Measurements from ENCODE around the gene NPC2. TPM values are rescaled to one million over a fixed set of nuclear protein-coding genes. Genes with fewer than 3 reads are reported as not detected.

The NPC2 gene
- total RNA-seq, 4 donors from 2014 or later: 229 to 483 (median 297) TPM

DNA sequence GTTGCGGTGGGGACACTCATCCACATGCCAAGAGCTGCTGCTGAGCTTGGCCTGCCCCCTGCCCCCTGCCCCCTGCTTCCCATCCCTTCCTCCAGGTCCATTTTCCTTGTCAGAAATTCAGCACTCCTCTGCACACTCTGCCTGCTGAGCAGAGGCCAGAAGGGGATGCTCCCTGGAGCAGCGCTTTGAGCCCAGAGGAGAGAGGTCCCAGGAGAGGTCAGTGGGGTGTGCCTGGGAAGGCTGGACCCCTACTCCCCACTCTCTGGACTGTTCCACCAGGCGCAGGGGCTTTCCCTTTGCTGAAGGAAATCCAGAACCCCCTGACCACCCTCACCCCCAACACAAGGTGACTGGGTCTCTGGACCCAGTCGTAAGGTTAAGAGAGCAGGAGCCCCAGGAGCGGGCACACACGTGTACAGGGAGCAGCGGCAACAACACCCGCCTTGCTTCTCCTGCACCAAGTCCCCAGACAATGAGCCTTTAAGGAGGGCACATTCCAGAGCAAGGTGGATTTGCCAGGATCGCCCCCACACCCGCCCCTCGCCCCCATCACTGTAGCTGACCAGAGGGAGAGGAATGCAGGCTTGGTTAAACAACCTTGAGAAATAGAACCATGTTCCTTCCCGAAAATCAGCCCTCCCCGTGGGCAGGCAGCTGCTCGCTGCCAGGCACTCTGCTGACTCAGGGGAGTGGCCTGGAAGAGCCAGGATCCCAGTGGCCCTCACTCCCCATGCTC is 31.1 kb upstream of the NPC2 start:
- WGBS, 2 donors: 71 to 77% methylated on average over 14 of the region's 14 CpGs

DNA sequence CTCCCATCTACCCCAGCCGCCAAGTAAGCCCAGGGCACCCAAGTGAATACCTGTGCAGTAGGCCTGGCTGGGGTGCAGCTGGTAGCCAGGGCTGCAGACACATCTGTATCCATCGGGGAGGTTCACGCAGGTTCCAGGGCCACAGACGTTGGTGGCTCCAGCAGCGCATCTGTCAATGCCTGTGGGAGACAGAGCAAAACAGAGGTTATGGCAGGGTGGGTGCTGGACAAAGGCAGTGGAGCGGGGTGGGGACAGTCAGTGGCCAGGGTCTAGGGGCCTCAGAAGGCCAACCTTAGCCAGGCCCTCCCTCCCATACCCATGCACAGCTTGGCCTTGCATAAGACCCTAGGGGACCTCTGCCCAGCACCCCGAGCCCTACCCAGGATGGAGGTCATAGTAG is 29.6 kb upstream of the NPC2 start:
- WGBS, 2 donors: 90 to 95% methylated on average over 5 to 7 of the region's 7 CpGs
- no peak overlapping the region for H3K4me3 ChIP-seq (ENCODE audit: low read depth, poor library complexity, severe bottlenecking)
- intact Hi-C loops (cut with DNase I; ENCODE audit: low total_unique reads): no loop called here
- TF ChIP-seq, protein P1, sequence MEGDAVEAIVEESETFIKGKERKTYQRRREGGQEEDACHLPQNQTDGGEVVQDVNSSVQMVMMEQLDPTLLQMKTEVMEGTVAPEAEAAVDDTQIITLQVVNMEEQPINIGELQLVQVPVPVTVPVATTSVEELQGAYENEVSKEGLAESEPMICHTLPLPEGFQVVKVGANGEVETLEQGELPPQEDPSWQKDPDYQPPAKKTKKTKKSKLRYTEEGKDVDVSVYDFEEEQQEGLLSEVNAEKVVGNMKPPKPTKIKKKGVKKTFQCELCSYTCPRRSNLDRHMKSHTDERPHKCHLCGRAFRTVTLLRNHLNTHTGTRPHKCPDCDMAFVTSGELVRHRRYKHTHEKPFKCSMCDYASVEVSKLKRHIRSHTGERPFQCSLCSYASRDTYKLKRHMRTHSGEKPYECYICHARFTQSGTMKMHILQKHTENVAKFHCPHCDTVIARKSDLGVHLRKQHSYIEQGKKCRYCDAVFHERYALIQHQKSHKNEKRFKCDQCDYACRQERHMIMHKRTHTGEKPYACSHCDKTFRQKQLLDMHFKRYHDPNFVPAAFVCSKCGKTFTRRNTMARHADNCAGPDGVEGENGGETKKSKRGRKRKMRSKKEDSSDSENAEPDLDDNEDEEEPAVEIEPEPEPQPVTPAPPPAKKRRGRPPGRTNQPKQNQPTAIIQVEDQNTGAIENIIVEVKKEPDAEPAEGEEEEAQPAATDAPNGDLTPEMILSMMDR (IDR thresholded peaks at IDR 0.05): no peak
- TF ChIP-seq POLR2A (IDR thresholded peaks at IDR 0.05): no peak
- no peak for DNase-seq (ENCODE audit: low spot score in 2 of 2)

More for the DNA sequence above, 31.1 kb upstream of the NPC2 start:
- intact Hi-C loops (cut with DNase I; ENCODE audit: low total_unique reads): no loop called here
- no peak for DNase-seq (ENCODE audit: low spot score in 2 of 2)
- no peak overlapping the region for H3K4me3 ChIP-seq (ENCODE audit: low read depth, poor library complexity, severe bottlenecking)
- TF ChIP-seq, protein P1 (IDR thresholded peaks at IDR 0.05): no peak
- no peak for TF ChIP-seq POLR2A (IDR thresholded peaks at IDR 0.05)

DNA sequence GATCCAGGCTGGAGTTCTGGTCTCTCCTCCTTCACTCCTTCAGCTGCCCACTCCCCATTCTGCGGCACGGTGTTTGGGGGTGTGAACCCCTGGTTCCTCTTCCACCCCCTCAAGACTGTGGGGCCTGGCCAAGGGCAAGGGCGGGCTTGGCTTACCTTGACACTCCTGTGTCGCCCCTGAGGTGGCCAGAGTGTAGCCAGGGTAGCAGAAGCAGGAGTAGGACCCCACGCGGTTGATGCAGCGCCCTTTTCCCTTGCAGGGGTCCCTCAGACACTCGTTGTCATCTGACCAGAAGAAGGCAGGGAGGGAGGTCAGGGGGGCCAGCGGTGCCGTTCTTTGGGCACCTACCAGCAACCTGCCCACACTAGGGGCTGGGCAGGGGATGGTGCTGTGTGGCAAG is 28.7 kb upstream of the NPC2 start:
- no peak for DNase-seq (ENCODE audit: low spot score in 2 of 2)
- no peak overlapping the region for H3K4me3 ChIP-seq (ENCODE audit: low read depth, poor library complexity, severe bottlenecking)
- 92% methylated on average over 10 of the region's 10 CpGs for WGBS, 2 donors
- TF ChIP-seq, protein P1 (IDR thresholded peaks at IDR 0.05): no peak
- TF ChIP-seq POLR2A (IDR thresholded peaks at IDR 0.05): no peak
- intact Hi-C loops (cut with DNase I; ENCODE audit: low total_unique reads): no loop called here

DNA sequence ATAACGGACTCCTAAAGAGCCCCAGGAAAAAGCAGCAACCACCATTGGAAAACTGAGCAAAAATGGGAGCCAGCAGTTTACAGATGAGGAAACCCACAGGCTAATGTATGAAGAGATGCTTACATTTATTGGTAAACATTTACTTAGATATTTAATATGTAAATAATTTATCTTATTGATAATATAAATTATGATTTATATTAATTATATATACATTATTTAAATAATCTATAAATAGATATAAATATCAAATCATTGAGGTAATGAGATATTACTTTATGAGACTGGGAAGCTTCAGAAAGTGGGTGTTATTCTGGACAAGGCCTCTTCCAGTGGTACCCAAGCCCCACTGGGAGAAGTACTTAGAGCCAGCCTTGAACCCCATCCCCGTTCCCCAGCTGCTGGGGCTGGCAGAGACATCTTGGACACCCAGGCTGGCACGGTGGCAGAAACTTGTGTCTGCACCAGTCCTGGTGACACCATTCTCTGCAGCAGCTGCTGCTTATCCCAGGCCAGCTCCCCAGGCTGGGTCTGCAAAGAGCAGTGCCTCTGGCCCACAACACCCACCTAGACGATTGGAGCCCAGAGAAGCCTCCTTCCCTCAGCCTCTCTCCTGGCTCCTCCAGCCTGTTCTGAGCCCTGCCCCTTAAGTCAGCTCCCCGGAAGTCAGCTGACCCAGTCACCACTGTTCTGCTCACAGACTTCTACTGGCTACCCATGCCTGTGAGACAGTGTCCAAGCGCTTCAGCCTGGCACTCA is 26.4 kb upstream of the NPC2 start:
- no peak for DNase-seq (ENCODE audit: low spot score in 2 of 2)
- intact Hi-C loops (cut with DNase I; ENCODE audit: low total_unique reads): no loop called here
- TF ChIP-seq, protein P1 (IDR thresholded peaks at IDR 0.05): no peak
- no peak for TF ChIP-seq POLR2A (IDR thresholded peaks at IDR 0.05)
- WGBS, 2 donors: 77 to 84% methylated on average over 6 of the region's 6 CpGs
- H3K4me3 ChIP-seq (ENCODE audit: low read depth, poor library complexity, severe bottlenecking): no peak overlapping the region

DNA sequence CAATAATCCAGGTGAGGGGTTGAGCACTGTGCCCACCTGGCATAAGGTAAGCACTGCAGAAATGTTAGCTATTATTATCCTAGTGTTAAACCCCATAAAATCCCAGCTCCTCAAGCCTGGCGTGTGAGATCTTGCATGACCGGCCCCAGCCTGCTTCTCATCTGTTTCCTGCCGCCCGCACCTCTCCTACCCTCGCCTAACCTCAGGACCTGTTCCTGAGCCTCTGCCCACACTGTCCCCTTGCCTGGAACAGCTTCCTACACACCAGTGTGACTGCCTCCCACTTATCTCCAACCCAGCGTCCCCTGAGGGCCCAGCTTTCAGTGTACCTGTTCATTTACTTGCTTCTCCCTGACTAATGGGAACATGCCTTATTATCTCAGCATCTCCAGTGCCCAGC is 25.1 kb upstream of the NPC2 start:
- TF ChIP-seq, protein P1 (IDR thresholded peaks at IDR 0.05): no peak
- TF ChIP-seq POLR2A (IDR thresholded peaks at IDR 0.05): no peak
- intact Hi-C loops (cut with DNase I; ENCODE audit: low total_unique reads): no loop called here
- no peak overlapping the region for H3K4me3 ChIP-seq (ENCODE audit: low read depth, poor library complexity, severe bottlenecking)
- no peak for DNase-seq (ENCODE audit: low spot score in 2 of 2)
- 44 to 46% methylated on average over 6 of the region's 6 CpGs for WGBS, 2 donors

Measured in lower leg skin (tissue), 4 donors.